Measurements from ENCODE around the gene RIBC2.

DNA sequence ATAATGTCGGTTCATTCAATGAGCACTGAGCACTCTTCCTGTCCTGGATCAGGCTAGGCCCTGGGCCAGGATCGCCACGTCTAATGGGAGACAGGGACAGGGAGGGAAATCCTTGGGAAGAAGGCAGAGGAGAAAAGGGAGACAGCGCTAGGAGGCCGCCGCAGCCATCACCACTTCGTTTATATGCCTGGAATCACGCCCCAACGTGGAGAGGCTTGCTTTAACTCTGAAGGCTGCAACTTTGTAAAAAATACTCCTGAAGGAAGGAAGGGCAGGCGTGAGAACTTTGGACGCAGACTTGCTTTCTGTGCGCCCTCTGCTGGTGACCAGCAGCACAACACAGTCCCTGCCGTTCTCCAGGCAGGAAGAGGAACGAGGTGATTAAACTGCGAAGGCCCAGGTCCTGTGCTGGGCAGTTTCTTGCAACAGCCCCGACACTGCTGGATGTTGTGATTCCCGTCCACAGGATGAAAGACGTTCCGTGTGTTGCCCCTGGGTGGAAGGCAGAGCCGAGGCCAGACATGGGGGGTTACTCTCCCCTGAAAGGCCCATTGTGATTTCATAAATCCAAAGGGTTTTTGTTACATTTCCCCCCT is 22.1 kb downstream of the RIBC2 start:
- TF ChIP-seq, protein P1, sequence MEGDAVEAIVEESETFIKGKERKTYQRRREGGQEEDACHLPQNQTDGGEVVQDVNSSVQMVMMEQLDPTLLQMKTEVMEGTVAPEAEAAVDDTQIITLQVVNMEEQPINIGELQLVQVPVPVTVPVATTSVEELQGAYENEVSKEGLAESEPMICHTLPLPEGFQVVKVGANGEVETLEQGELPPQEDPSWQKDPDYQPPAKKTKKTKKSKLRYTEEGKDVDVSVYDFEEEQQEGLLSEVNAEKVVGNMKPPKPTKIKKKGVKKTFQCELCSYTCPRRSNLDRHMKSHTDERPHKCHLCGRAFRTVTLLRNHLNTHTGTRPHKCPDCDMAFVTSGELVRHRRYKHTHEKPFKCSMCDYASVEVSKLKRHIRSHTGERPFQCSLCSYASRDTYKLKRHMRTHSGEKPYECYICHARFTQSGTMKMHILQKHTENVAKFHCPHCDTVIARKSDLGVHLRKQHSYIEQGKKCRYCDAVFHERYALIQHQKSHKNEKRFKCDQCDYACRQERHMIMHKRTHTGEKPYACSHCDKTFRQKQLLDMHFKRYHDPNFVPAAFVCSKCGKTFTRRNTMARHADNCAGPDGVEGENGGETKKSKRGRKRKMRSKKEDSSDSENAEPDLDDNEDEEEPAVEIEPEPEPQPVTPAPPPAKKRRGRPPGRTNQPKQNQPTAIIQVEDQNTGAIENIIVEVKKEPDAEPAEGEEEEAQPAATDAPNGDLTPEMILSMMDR (IDR thresholded peaks at IDR 0.05; ENCODE audit: low read length), result peak; percentile 91
- no peak for TF ChIP-seq EZH2 (IDR thresholded peaks at IDR 0.05; ENCODE audit: borderline replicate concordance, low read length)

Data from OCI-LY1 (cell line).